ENCODE data around the gene SIRT2. TPM values are rescaled to one million over a fixed set of nuclear protein-coding genes. Genes with fewer than 3 reads are reported as not detected.

SIRT2 gene
- total RNA-seq, 1 experiment from 2014 or later: 15.4 TPM

DNA sequence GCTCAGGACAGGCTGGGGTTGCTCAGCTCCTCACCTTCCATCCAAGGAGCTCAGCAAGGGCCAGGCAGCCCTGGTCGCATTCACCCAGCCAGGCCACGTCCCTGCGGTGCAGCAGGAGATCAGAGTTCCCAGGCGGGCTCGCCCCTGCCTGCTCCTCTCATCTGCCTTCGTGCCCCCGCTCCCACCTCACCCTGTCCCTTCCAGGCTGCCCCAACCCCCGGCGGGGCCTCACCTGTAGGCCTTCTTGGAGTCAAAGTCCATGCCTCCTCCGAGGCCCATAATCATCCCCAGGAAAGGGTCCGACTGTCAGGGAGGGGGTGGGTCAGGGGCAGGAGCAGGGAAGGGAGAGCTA is 20.0 kb downstream of the SIRT2 start (continued):
- TF ChIP-seq, protein P1, sequence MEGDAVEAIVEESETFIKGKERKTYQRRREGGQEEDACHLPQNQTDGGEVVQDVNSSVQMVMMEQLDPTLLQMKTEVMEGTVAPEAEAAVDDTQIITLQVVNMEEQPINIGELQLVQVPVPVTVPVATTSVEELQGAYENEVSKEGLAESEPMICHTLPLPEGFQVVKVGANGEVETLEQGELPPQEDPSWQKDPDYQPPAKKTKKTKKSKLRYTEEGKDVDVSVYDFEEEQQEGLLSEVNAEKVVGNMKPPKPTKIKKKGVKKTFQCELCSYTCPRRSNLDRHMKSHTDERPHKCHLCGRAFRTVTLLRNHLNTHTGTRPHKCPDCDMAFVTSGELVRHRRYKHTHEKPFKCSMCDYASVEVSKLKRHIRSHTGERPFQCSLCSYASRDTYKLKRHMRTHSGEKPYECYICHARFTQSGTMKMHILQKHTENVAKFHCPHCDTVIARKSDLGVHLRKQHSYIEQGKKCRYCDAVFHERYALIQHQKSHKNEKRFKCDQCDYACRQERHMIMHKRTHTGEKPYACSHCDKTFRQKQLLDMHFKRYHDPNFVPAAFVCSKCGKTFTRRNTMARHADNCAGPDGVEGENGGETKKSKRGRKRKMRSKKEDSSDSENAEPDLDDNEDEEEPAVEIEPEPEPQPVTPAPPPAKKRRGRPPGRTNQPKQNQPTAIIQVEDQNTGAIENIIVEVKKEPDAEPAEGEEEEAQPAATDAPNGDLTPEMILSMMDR (IDR thresholded peaks at IDR 0.05 in 2 of 3, conservative IDR thresholded peaks at IDR 0.05 in 1 of 3; ENCODE audit: borderline replicate concordance in 1 of 3, insufficient read depth in 1 of 3, low read depth in 2 of 3, low read length in 2 of 3): no peak
- no peak for TF ChIP-seq CEBPB (IDR thresholded peaks at IDR 0.05; ENCODE audit: low read depth)
- no peak for TF ChIP-seq TCF7L2 (IDR thresholded peaks at IDR 0.05; ENCODE audit: borderline replicate concordance, extremely low read depth, insufficient read depth, insufficient read length)
- TF ChIP-seq JUND (IDR thresholded peaks at IDR 0.05): no peak
- TF ChIP-seq, protein P2, sequence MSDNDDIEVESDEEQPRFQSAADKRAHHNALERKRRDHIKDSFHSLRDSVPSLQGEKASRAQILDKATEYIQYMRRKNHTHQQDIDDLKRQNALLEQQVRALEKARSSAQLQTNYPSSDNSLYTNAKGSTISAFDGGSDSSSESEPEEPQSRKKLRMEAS (IDR thresholded peaks at IDR 0.05): no peak
- no peak for TF ChIP-seq SP1 (IDR thresholded peaks at IDR 0.05; ENCODE audit: low read depth)
- TF ChIP-seq, protein P3, sequence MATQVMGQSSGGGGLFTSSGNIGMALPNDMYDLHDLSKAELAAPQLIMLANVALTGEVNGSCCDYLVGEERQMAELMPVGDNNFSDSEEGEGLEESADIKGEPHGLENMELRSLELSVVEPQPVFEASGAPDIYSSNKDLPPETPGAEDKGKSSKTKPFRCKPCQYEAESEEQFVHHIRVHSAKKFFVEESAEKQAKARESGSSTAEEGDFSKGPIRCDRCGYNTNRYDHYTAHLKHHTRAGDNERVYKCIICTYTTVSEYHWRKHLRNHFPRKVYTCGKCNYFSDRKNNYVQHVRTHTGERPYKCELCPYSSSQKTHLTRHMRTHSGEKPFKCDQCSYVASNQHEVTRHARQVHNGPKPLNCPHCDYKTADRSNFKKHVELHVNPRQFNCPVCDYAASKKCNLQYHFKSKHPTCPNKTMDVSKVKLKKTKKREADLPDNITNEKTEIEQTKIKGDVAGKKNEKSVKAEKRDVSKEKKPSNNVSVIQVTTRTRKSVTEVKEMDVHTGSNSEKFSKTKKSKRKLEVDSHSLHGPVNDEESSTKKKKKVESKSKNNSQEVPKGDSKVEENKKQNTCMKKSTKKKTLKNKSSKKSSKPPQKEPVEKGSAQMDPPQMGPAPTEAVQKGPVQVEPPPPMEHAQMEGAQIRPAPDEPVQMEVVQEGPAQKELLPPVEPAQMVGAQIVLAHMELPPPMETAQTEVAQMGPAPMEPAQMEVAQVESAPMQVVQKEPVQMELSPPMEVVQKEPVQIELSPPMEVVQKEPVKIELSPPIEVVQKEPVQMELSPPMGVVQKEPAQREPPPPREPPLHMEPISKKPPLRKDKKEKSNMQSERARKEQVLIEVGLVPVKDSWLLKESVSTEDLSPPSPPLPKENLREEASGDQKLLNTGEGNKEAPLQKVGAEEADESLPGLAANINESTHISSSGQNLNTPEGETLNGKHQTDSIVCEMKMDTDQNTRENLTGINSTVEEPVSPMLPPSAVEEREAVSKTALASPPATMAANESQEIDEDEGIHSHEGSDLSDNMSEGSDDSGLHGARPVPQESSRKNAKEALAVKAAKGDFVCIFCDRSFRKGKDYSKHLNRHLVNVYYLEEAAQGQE (IDR thresholded peaks at IDR 0.05; ENCODE audit: low read depth): no peak
- TF ChIP-seq EGR1 (IDR thresholded peaks at IDR 0.05; ENCODE audit: low read depth): no peak
- no peak for TF ChIP-seq FOSL1 (IDR thresholded peaks at IDR 0.05; ENCODE audit: low read depth)
- TF ChIP-seq ZNF274 (IDR thresholded peaks at IDR 0.05; ENCODE audit: low read depth, low read length): no peak
- TF ChIP-seq RAD21 (IDR thresholded peaks at IDR 0.05; ENCODE audit: low read depth): no peak

All from HCT116 (cell line).